CD4-positive, alpha-beta T cell treated with Interleukin-1 beta for 1 hour (primary cell): Measurements from ENCODE around the gene STXBP5.
A peak's percentile ranks its signal among the peaks of the same experiment; 100 is the strongest.

Experiments used
- DNase-seq, 2 donors: peaks; one replicate each; pipeline ENCODE4 v3.0.0-alpha.2; 2020 to 2022

Gene STXBP5

DNA sequence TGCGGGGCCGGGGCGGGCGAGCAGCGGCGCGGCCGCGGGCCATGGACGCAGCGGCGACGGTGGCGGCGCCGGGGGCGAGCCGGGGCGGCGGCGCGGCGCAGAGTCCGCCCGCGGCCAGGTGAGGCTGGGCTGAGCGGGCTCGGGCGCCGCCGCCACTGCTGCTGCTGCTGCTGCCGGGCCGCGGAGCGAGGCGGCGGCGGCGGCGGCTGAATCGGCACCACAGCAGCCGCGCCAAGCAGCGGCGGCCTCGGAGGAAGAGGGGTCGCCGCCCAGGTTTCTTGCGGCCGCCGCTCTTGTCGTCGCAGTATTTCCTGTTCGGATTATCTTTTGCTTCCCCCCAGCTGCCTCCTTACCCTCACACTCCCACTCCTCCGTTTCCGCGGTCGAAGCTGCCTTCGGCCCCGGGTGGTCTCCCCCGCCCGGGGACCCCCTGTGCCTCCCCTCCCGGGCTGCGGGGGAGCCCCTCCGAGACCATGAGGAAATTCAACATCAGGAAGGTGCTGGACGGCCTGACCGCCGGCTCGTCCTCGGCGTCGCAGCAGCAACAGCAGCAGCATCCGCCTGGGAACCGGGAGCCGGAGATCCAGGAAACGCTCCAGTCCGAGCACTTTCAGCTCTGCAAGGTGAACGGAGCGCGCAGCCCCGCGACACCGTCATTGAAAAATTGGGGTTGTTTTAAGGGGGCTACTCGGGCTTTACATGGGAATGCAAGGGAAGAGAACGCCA is at the start of gene STXBP5:
TSS of gene STXBP5 (plus strand) at position 358 of the 726 bp plus-strand sequence. CDS start at position 474, 116 bp downstream.
- peak; percentile 30 to 32 for DNase-seq

DNA sequence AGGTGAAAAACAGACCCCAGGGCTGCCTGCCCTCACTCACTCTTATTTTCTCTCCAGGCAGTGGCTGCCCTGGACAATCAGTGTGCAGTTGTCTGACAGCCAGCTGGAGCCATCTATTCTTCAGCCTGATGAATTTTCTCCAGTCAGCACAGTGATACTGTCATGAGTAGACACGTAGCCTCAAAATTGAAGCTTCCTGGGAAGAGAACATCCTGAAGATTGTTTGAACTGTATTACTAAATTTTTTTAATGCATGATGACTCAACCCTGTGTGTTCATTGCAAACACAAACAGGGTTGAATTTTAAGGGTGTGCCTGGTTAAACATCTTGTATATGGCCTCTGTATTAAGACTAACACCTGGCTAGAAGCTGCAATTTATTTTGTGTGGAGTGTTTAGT is 49.8 kb upstream of the STXBP5 start:
- no peak for DNase-seq

DNA sequence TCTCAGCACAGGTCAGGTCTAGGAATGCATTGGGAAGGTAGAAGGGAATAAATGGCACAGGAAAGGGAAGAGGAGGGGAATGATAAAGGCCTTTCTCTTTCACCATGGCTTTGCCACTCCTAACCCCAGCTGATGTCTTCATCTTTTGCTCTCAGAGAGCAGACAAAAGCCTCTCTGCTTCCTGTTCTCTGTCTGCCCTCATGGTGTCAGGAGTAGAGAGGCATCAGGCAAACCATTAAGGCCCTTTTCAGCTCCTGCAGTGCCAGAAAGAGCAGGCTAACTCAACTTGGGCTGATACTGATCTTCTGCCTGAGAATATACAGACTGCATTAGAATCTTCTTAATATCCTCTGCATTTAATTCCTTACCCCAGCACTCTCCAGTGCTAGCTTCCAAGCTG is 48.0 kb upstream of the STXBP5 start:
- DNase-seq: no peak

DNA sequence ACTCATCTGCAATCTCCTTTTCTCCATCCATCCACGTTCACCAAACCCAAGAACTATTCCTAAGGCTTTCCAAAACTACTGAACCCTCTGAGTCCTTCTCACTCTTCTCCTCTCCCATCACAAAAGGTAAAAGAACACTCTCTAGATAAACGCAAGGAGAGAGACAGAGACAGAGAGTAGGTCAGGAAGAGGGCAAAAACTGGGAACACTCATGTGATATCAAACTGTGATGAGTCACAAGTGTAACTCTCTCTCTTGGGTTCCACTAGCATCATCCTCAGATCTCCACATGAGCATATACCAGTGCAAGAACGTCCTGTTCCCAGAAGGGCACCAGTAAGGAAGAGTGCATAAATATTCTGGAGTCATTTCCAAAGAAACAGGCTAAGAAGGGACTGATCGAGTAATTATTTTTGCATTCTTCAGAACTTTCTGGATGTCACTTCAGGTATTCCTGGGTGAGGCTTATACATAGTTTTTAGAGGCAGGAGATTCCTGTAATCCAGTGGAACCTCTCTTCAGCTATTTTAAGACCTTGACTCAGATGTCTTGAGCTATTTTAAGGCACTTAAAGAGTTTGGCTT is 47.3 kb upstream of the STXBP5 start:
- DNase-seq: no peak

DNA sequence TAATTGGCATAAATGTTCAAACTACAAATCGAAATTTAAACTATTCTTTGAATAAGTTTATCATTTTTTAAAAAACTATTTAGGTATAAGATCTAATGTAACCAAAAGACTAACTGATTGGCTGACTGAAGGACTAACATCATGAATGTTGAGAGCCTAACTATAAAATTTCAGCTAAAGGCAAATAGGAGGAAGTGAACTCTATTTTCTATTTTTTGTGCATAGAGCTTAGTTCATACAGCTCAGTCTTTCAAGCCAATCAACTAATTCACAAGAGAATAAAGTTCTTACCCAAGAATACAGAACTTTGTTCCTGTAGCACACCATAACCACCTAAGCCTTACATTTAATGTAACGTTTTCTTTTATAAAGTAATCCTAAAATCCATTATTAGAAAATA is 46.3 kb upstream of the STXBP5 start:
- DNase-seq: no peak

DNA sequence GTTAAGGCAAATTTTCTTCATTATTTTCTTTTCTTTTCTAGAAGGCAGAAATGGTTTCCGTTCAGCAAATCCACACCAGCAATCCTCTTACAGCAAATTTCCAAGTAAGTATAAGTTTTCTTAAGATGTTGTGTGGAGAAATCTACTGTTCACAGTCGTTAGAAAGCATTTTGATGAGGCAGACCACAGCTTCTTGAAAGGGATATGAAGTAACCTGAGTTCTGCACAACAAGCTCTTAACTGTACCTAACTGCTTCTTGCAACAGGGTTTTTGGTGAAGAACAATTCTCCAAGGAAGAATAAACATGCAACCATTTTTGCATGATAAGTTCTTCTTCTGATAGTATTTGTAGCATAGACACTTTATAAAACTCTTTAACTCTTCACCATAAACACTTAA is 45.3 kb upstream of the STXBP5 start:
- no peak for DNase-seq

DNA sequence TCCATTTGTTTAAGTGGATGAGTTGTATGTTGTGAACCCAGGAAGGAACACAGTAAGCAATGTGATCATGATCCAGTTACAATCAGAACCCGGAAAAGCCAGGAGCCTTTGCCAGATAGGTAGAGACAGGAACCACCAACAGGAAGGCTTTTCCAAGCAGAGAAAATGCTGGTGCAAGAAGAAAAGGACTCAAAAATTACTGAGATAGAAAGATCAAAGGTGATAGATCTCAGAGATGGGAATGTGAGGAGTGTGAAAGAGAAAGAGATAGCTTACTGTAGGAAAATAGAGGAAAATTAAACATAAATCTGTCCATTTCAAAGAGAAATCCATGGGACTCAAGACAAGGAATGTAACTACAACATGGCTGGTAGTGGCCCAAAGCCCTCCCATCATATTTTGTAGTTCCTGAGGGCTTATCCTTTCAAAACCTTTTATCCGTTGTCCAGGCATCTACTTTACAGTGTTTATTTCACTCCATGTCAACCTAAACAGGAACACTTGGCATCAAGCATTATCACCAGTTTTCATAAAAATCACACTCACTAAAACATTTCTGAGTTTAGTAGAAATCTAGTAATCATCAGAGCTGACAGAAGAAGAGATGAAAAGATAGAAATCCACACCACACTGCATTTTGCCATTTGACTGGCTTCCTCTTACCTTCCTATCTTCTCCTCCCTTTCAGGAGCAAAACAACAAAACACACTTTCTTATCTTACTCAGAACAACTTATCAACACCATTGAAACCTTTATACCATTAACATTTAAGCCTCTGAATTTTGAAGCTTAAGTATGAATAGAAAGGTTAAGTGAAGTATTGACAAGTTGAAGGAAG is 44.5 kb upstream of the STXBP5 start:
- no peak for DNase-seq

DNA sequence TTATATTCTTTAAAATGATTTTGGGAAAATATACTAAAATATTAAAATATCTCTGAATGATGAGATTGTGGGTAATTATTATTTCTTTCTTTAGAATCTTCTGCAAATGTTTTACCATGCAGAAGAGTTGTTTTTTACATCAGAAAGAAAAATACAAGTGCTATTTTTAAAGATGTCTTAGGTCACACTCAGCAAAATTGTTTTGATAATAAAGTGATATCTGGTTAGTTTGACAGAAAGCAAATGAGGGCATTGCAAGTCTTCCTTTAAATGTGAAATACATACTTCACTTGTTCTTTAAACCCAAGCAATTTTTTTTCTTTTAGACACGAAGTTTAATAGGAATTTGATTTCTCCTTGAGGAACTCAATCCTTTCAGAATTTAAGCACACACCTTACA is 43.6 kb upstream of the STXBP5 start:
- no peak for DNase-seq

DNA sequence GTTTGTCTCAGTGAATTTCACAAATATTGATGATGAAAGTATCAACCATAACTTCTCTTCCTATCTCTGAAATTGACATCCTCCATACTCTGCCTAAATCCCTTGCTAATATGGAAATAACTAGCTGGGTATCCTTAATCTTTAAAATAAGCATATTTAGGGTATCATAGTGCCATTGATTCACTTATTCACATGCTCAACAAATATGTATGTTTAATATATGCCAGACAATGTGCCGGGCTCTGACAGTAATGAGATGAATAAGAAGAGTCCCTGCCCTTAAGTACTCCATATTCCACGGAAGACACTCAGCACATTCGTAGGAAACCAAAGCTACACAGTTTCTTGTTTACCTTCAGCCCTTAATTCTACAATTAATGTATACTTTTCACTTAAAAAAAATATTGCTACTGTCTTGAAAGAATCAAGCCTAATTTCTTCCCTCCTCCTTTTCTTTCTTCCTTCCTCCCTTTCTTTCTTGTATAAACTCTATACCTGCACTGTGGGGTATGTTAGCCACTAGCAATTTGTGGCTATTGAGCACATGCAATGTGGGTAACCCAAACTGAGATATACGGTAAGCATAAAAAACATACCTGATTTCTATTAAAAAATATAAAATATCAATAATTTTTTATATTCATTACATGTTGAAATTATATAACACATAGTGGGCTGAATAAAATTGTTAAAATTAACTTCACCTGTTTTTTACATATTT is 42.8 kb upstream of the STXBP5 start:
- DNase-seq: no peak

DNA sequence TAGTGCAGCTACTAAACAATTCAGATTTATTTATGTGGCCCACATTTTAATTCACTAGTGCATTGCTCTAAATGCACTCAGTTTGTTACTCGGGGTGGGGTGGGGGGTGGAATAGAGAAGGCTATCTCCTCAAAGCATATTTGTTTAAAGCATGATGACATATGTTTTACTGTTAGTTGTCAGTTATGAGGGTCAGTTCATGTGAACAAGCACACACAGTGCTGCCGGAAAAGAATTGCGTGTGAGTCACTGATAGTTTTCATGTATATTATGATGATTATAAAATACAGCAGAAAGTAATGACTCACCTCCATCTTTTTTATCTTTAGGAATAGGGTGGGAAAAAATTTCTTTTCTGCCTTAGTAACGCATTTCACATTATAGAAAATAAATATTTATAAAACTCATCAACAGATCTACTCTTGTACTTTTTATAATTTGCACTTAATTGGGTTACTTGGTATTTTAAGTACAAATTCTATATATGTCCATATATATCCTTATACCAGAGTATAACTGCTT is 42.2 kb upstream of the STXBP5 start:
- no peak for DNase-seq

DNA sequence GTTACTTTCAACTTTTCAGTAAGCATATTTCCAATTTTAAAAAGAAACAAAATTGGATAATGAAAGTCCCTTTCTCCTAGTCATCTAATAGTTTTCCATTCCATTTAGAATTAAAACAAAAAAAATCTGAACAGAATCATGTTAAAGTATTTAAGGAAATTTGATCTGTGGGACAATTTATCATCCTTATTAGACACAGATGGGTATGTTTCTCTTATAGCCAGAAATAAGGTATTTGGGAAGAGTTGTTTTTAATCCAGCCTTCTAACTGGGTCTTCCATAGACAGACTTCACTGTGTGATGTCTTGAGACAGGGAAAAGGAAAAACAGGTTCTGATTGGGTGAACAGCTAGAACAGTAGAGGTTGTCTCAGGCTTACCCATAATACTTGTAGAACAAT is 39.5 kb upstream of the STXBP5 start:
- DNase-seq: no peak

DNA sequence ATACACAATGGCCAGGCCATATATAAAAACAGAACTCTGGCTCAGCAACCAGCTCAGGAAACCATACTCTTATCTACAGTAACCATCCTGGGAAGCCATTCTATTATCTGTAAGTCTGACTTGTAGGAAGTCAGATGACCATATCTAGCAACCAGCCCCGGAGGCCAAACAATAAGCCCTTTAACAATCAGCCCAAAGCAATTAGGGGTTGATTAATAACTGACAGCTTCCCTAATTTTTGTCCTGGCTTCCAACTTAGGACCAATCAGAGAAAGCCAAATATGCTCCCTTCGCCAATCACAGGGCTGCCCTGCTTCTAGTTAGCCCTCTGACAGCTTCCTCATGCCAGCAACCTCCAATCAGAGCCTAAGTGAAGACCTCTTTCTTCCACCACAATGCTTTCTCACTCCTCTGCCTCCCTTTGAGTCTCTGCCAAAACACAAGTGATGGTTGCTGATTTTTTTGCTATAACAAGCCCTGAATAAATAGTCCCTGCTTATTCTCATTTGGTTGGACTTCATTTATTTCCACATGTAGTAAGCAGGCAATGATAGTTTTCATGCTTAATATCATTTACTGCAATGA is 37.8 kb upstream of the STXBP5 start:
- DNase-seq: no peak

DNA sequence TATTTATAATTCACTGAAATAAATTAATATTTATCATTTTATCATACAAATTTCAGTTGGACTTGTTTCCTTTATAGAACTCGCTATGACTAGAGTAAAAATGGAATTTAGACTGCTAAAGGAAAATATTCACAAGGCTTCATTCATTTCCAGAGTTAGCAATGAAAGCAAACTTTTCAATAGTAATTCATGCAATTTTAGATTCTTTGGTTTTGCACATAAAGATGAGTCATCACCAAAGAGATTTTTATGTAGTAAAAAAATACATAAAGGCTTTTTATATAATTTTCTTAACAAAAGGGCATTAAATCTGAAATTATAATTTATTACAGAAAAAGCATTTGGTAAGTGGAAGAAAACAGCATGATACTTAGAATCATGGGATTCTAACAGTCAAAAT is 37.2 kb upstream of the STXBP5 start:
- DNase-seq: no peak

DNA sequence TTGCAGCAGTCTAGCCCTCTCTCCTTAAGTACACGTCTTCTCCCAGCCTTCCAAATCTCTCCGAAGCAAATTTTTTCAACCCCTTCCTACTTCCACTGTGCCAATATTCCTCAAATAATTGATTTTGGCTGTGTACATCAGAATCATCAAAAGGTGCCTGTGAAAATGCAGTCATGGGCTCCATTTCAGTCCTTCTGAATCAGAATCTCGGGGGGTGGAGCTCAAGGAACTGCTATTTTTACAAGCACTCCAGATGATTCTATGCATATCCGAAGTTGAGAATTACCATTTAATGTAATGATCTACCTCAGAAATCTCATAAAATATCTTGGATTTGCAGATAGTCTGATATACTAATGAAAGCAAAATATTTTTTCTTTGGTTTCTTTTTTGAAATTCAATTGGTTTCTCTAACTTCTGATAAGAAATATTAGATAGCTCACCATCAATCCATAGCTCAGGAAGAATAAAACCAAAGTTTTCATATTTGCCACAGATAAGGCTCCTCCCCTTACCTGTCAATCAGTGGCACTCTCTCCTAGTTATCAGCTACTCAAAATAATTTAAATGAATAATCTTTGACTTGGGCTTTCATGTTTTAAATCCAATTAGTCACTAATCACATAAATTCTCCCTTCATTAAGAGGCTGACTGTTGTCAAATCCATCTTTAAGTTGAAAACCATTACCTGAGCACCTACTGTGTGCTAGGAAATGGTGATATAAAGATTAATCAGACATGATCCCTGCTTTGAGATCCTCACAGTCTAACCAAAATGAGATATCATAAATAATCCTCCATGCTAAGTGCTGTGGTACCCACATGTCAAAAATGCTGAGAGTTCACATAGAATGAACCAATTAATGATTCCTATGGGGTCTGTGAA is 36.4 kb upstream of the STXBP5 start:
- no peak for DNase-seq

DNA sequence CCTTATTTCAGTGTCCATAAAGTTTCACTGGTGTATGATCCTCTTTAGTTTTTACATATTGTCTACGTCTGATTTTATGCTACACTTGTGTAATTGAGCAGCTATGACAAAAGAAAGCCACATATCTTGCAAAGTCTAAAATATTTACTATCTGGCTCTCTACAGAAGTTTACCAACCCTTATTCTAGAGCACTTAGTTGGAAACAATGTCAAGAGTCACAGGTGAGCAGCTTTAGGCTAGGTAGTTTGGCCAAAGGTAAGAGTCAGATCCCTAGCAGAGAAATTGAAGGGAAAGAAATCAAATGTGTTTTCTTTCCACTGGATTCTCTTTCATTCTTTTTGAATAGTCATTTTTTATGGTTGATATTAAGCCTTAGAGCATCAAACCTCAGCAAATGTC is 34.7 kb upstream of the STXBP5 start:
- DNase-seq: no peak

DNA sequence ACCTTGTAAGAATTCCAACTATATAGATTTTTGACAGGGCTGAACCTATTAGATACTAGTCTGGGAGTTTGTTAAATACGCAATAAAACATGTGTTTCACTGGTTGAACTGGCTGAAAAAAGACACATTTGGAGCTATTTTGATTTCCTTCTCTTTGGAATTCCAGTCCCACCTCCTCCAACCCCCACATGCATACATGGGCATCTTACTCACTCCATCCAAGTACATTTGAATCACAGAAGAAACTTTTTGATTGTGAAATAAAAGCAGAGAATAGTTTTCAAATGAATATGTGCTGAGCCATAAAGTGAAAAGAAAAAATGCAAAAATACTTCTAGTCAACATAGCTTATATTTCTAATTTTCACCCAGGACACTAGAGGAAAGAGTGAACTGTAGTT is 33.9 kb upstream of the STXBP5 start:
- no peak for DNase-seq

DNA sequence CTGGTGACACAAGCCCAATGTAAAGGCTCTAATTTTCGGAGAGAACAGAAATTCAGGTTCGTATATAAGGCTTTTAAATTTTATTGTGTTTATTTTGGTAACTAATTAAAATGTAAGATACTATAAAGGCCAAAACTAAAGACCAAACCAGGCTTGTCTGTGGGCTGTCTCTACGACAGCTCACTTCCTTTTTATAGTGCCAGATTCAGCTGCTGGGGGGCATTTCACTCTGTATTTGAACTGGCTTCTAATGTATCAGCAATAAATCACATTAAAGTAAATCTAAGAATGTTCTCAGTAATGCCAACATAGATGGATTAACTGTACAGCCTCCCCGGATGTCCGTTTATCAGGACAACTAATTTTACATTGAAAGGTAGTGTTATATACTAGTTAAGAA is 31.1 kb upstream of the STXBP5 start:
- DNase-seq: no peak

DNA sequence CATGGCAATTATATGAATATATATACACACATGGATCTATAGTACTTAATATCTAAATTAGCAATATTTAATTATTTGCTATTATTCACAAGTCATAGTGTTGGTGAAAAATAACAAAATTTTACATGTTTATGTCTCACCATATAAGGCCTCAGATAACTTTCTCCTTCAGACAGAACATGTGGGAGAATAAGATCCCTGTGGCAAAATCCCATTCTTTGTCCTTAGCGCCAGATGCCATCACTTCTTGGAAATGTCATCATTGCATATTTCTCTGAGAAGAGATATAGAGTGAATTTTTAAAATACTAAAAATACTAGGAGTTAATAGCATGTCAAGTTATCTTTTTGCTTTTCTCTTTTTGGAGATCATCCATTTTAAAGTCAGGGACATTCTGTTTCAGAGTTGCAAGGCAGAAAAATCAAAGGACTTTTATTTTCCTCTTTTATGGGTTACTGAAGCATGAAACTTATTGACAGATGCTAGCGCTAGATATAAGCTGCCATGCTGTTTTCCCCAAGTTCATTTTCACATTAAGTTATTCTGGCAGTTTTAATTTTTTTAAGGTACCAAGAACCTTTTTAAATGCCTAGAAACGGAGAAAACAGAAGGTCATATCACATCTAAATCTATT is 30.4 kb upstream of the STXBP5 start:
- no peak for DNase-seq

DNA sequence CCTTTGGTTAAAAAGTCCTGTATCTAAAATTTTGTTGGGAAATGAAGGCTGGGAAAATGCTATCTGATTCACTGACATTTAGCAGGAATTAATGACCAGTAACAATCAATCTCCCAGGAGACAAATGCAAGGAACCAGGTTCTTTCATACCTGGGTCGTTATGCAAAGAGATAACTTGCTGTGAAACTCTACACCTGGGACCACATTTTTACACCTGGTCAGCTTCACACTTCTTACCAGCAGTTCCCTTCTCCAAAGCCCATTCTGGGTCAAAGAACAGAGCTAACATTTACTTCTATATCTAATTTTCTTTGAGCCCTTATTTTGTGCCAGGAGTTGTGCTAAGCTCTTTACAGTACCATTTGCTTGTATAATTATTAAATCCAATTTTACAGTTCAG is 27.4 kb upstream of the STXBP5 start:
- DNase-seq: no peak

DNA sequence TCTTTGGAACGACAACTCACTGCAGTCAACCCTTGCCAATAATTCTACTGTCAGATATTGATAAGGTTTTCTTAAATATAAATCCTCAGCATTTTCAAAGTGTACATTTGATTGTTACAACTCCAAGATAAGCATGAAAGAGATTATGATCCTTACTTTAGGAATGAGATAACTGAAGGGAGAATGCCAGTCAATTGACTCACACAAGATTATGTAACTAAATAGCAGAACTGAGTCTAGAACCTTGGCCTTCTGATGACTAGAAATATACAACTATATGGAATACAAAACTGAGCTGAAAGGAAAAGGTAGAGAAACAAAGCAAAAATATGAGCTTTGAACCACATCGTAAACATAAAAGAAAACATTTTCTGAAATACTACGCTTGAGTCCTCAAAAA is 26.9 kb upstream of the STXBP5 start:
- DNase-seq: no peak

DNA sequence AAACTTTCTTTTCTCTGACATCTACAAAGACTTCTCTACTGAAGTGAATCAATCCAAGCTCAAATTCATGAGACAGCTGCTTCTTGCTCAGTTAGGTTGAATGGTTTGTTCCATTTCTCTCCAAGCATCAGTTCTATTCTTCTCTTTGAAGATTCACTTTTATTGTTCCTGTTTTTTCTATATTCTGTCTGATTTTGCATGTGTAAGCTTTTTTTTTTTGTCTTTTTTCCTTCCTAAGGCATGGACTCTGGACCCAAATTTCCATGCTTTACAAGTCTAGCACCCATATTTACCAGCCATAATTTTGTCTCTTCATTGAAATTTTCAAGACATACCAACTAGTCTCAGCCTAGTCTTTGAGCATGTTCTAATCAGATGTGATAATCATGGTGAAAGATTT is 25.9 kb upstream of the STXBP5 start:
- DNase-seq: no peak
